KMS-11 (cell line): ENCODE results near the gene NME3.
"Not testable (repeated sequence)": the region's sequence is repeated elsewhere in the genome, so short reads cannot be mapped to it uniquely, and the experiment has no call there.

Experiments used
- H2AFZ ChIP-seq: fragments of 200-600 bp; sonication (generic); 2 replicates; pipeline ENCODE4 v1.6.1; 2016; ENCODE audit warnings: antibody characterized with exemption, mixed run types, low read depth
- H3K27ac ChIP-seq: fragments of 200-600 bp; sonication (generic); 2 replicates; pipeline ENCODE4 v1.6.1; 2016; ENCODE audit warnings: mild to moderate bottlenecking, mixed run types
- H3K27me3 ChIP-seq: fragments of 200-600 bp; sonication (generic); 2 replicates; pipeline ENCODE4 v1.6.1; 2017; ENCODE audit warnings: mild to moderate bottlenecking, low read depth, mixed run types, moderate library complexity; ENCODE audit not compliant: insufficient read depth
- H3K36me3 ChIP-seq: fragments of 200-600 bp; sonication (generic); 2 replicates; pipeline ENCODE4 v1.6.1; 2017; ENCODE audit warnings: mild to moderate bottlenecking, mixed run types; ENCODE audit not compliant: insufficient read depth
- H3K4me1 ChIP-seq: fragments of 200-600 bp; sonication (generic); 2 replicates; pipeline ENCODE4 v1.6.1; 2016; ENCODE audit warnings: mild to moderate bottlenecking, low read depth, mixed run types; ENCODE audit not compliant: poor library complexity, severe bottlenecking
- H3K4me2 ChIP-seq: fragments of 200-600 bp; sonication (generic); 2 replicates; pipeline ENCODE4 v1.7.0; 2016; ENCODE audit warnings: mild to moderate bottlenecking, mixed run types
- H3K4me3 ChIP-seq: fragments of 200-600 bp; sonication (generic); IDR thresholded peaks from 2 replicates; pipeline ENCODE4 v1.6.1; 2017; ENCODE audit warnings: low read depth, low read length, mixed read lengths; ENCODE audit not compliant: insufficient read depth
- H3K79me2 ChIP-seq: fragments of 200-600 bp; sonication (generic); 2 replicates; pipeline ENCODE4 v1.6.1; 2016; ENCODE audit warnings: low read depth, mixed run types; ENCODE audit not compliant: insufficient read depth
- H3K9ac ChIP-seq: fragments of 200-600 bp; sonication (generic); 2 replicates; pipeline ENCODE4 v1.6.1; 2016; ENCODE audit warnings: mild to moderate bottlenecking, mixed run types
- H4K20me1 ChIP-seq: fragments of 200-600 bp; sonication (generic); 2 replicates; pipeline ENCODE4 v1.6.1; 2016; ENCODE audit warnings: mild to moderate bottlenecking, mixed run types; ENCODE audit not compliant: insufficient read depth
- CTCF ChIP-seq: fragments of 200-600 bp; sonication (generic); conservative IDR thresholded peaks from 2 replicates; pipeline ENCODE4 v1.6.1; 2017; ENCODE audit warnings: low read depth, mild to moderate bottlenecking, antibody characterized with exemption, low read length, moderate library complexity, mixed read lengths

The NME3 gene

GRCh38 chr16:1740234-1740633 is 31.1 kb downstream of the NME3 start:
- no peaks in the 10 kb centered on the region for H3K27me3 ChIP-seq
- H2AFZ ChIP-seq, result no peak overlapping the region
- no peaks in the 10 kb centered on the region for H4K20me1 ChIP-seq
- H3K4me3 ChIP-seq, result no peak overlapping the region
- H3K4me2 ChIP-seq, result no peak overlapping the region
- TF ChIP-seq CTCF, result no peak
- no peak overlapping the region for H3K27ac ChIP-seq
- no peaks in the 10 kb centered on the region for H3K79me2 ChIP-seq
- no peaks in the 10 kb centered on the region for H3K4me1 ChIP-seq
- H3K9ac ChIP-seq, result no peak overlapping the region
- H3K36me3 ChIP-seq, result no peaks in the 10 kb centered on the region

- Histone ChIP-seq H3K36me3 (no peaks in the 10 kb centered on the region), H3K9ac (no peak overlapping the region), H2AFZ (no peak overlapping the region), H3K79me2 (no peaks in the 10 kb centered on the region), H3K4me3 (no peak overlapping the region), H4K20me1 (no peaks in the 10 kb centered on the region), H3K27ac (no peak overlapping the region), H3K4me1 (no peaks in the 10 kb centered on the region), H3K27me3 (no peaks in the 10 kb centered on the region), H3K4me2 (no peak overlapping the region)
- TF ChIP-seq CTCF, result no peak
These were observed 36.5 kb downstream of the NME3 start for GRCh38 chr16:1734816-1735215.

GRCh38 chr16:1734123-1734522 is 37.2 kb downstream of the NME3 start:
- Histone ChIP-seq H3K27ac (no peak overlapping the region), H3K79me2 (no peaks in the 10 kb centered on the region), H3K4me3 (no peak overlapping the region), H3K4me2 (no peak overlapping the region), H4K20me1 (no peaks in the 10 kb centered on the region), H3K9ac (no peak overlapping the region), H3K27me3 (no peaks in the 10 kb centered on the region), H3K4me1 (no peaks in the 10 kb centered on the region), H3K36me3 (no peaks in the 10 kb centered on the region), H2AFZ (no peak overlapping the region)
- no peak for TF ChIP-seq CTCF

- not testable (repeated sequence) for H3K36me3 ChIP-seq
These were observed 38.8 kb downstream of the NME3 start for GRCh38 chr16:1732551-1732987.

GRCh38 chr16:1732071-1732470 is 39.3 kb downstream of the NME3 start:
- Histone ChIP-seq H3K4me2 (no peak overlapping the region), H3K27ac (no peak overlapping the region), H3K36me3 (no peaks in the 10 kb centered on the region), H2AFZ (no peak overlapping the region), H4K20me1 (no peaks in the 10 kb centered on the region), H3K4me1 (no peaks in the 10 kb centered on the region), H3K9ac (no peak overlapping the region), H3K79me2 (no peaks in the 10 kb centered on the region), H3K4me3 (no peak overlapping the region), H3K27me3 (no peaks in the 10 kb centered on the region)
- TF ChIP-seq CTCF, result no peak

More at GRCh38 chr16:1732551-1732987, 38.8 kb downstream of the NME3 start:
- not testable (repeated sequence) for H2AFZ ChIP-seq, H3K27ac ChIP-seq, H3K4me1 ChIP-seq, H3K4me3 ChIP-seq, H3K27me3 ChIP-seq, H3K79me2 ChIP-seq, H4K20me1 ChIP-seq, H3K9ac ChIP-seq, H3K4me2 ChIP-seq
